Measurements from ENCODE around the gene ANKRD18A.
"Not testable (repeated sequence)": the region's sequence is repeated elsewhere in the genome, so short reads cannot be mapped to it uniquely, and the experiment has no call there.

ANKRD18A gene

DNA sequence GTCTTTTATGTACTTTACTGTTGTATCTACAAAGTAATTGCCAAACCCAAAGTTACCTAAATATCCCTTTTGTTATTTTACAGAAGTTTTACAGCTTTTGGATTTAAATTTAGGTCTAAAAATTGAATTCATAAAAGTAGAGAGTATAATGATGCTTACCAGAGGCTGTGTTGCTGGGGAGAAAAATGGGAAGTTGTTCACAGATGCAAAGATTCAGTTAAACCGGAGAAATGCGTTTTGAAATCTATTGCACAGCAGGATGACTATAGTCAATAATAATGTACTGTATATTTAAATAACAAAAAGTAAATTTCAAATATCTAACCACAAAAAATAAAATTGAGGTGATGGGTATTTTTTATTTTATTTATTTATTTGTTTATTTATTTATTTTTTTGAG, 2.6 kb upstream of the ANKRD18A start:
- Histone ChIP-seq H3K4me1 (ENCODE audit: control insufficient read depth, insufficient read depth, low read length) (no peaks in the 10 kb centered on the region), H3K4me3 (ENCODE audit: low read depth, low read length) (no peak overlapping the region; the same call in 1 of the 2 replicates)

GRCh38 chr9:38622288-38622674, 1.9 kb upstream of the ANKRD18A start:
- Histone ChIP-seq H3K27ac (ENCODE audit: low read depth, low read length) (no peak overlapping the region), H3K9me3 (ENCODE audit: control insufficient read depth, insufficient read depth, low read depth, low read length) (peaks cover 7% of the 10 kb centered on the region; the same call in 1 of the 2 replicates), H3K36me3 (ENCODE audit: control insufficient read depth, insufficient read depth, low read length) (no peaks in the 10 kb centered on the region), H3K4me1 (ENCODE audit: control insufficient read depth, insufficient read depth, low read length) (no peaks in the 10 kb centered on the region), H3K9ac (ENCODE audit: low read length) (no peak overlapping the region), H3K4me3 (ENCODE audit: low read depth, low read length) (peak overlapping the region; percentile 65), H3K27me3 (ENCODE audit: control insufficient read depth, insufficient read depth, low read length) (peaks cover 32% of the 10 kb centered on the region)

More for the DNA sequence above, 2.6 kb upstream of the ANKRD18A start:
- peaks cover 7% of the 10 kb centered on the region; the same call in 1 of the 2 replicates for H3K9me3 ChIP-seq (ENCODE audit: control insufficient read depth, insufficient read depth, low read depth, low read length)
- H3K36me3 ChIP-seq (ENCODE audit: control insufficient read depth, insufficient read depth, low read length) = no peaks in the 10 kb centered on the region
- no peak overlapping the region for H3K27ac ChIP-seq (ENCODE audit: low read depth, low read length)
- peaks cover 32% of the 10 kb centered on the region for H3K27me3 ChIP-seq (ENCODE audit: control insufficient read depth, insufficient read depth, low read length)
- H3K9ac ChIP-seq (ENCODE audit: low read length) = no peak overlapping the region

DNA sequence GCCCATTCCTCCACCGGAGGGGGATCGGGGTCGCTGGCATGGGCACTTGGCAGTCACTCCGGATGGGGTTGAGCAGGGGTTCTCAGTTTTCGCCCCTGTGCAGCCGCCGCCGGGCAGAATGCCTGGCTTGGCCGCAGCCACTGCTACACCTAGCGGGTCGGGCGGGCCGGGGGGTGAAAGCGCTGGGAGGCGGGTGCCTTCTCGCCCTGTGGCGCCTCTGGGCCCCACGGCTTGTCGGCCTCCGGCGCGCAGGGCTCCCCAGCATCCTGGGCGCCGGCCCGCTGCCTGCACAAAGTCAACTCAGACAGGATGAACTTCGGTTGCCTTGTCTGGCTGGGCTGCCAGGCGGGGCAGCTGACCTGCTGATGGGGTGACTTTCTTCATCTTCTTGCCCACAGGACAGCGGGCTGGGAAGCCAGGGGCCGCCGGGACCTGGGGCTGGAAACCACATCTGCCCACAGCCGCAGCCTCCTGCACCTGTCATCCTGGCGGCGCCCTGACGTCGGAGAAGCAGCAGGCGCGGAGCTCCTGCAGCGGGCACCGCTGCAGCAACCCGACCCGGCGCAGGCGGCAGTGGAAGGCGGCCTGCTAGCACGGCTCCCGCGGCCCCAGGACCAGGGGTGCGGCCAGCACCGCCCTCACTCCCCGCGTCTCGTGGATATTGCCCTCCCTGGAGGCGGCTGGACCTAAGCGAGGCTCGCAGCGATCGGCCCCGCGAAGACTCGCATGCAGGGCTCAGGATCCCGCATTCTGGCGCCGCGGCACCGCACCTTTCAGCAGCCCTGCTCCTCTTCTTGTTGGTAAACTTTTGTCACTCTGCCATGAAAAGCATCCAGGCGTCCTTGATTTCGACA, 1.3 kb upstream of the ANKRD18A start:
- H3K9me3 ChIP-seq (ENCODE audit: control insufficient read depth, insufficient read depth, low read depth, low read length) = peaks cover 7% of the 10 kb centered on the region; the same call in 1 of the 2 replicates
- H3K4me3 ChIP-seq (ENCODE audit: low read depth, low read length) = peak overlapping the region; percentile 65
- peaks cover 32% of the 10 kb centered on the region for H3K27me3 ChIP-seq (ENCODE audit: control insufficient read depth, insufficient read depth, low read length)
- H3K9ac ChIP-seq (ENCODE audit: low read length) = no peak overlapping the region
- H3K36me3 ChIP-seq (ENCODE audit: control insufficient read depth, insufficient read depth, low read length) = no peaks in the 10 kb centered on the region
- H3K27ac ChIP-seq (ENCODE audit: low read depth, low read length) = no peak overlapping the region
- no peaks in the 10 kb centered on the region for H3K4me1 ChIP-seq (ENCODE audit: control insufficient read depth, insufficient read depth, low read length)

GRCh38 chr9:38619556-38620447, 594 bp downstream of the ANKRD18A start:
- H3K9ac ChIP-seq (ENCODE audit: low read length) = peak overlapping the region; percentile 73
- H3K9me3 ChIP-seq (ENCODE audit: control insufficient read depth, insufficient read depth, low read depth, low read length) = peaks cover 7% of the 10 kb centered on the region; the same call in 1 of the 2 replicates
- peaks cover 32% of the 10 kb centered on the region for H3K27me3 ChIP-seq (ENCODE audit: control insufficient read depth, insufficient read depth, low read length)
- peak overlapping the region; percentile 65 for H3K4me3 ChIP-seq (ENCODE audit: low read depth, low read length)
- H3K4me1 ChIP-seq (ENCODE audit: control insufficient read depth, insufficient read depth, low read length) = no peaks in the 10 kb centered on the region
- no peaks in the 10 kb centered on the region for H3K36me3 ChIP-seq (ENCODE audit: control insufficient read depth, insufficient read depth, low read length)
- no peak overlapping the region for H3K27ac ChIP-seq (ENCODE audit: low read depth, low read length)

- not testable (repeated sequence) for H3K4me1 ChIP-seq (ENCODE audit: control insufficient read depth, insufficient read depth, low read length); H3K9ac ChIP-seq (ENCODE audit: low read length); H3K4me3 ChIP-seq (ENCODE audit: low read depth, low read length); H3K9me3 ChIP-seq (ENCODE audit: control insufficient read depth, insufficient read depth, low read depth, low read length); H3K27me3 ChIP-seq (ENCODE audit: control insufficient read depth, insufficient read depth, low read length); H3K36me3 ChIP-seq (ENCODE audit: control insufficient read depth, insufficient read depth, low read length); H3K27ac ChIP-seq (ENCODE audit: low read depth, low read length)
These were observed 22.2 kb downstream of the ANKRD18A start for GRCh38 chr9:38598029-38598745.

DNA sequence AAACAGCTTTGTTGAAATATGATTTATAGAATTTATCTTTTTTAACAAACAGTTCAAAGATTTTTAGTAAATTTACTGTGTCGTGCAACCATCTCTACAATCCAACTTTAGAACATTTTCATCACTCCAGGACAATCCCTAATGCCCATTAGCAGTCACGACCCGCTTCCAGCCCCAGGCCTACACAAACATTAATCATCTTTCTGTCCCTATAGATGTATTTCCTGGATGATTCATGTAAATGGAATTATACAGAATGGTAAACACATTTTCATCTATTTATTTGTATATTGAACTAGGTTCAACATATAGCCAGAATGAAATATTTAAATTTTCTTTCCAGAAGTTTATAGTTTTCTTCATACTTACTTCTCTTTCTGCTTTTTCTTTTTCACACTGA, 25.3 kb downstream of the ANKRD18A start:
- not testable (repeated sequence) for H3K27ac ChIP-seq (ENCODE audit: low read depth, low read length); H3K9me3 ChIP-seq (ENCODE audit: control insufficient read depth, insufficient read depth, low read depth, low read length); H3K27me3 ChIP-seq (ENCODE audit: control insufficient read depth, insufficient read depth, low read length); H3K4me3 ChIP-seq (ENCODE audit: low read depth, low read length); H3K4me1 ChIP-seq (ENCODE audit: control insufficient read depth, insufficient read depth, low read length); H3K36me3 ChIP-seq (ENCODE audit: control insufficient read depth, insufficient read depth, low read length); H3K9ac ChIP-seq (ENCODE audit: low read length)

DNA sequence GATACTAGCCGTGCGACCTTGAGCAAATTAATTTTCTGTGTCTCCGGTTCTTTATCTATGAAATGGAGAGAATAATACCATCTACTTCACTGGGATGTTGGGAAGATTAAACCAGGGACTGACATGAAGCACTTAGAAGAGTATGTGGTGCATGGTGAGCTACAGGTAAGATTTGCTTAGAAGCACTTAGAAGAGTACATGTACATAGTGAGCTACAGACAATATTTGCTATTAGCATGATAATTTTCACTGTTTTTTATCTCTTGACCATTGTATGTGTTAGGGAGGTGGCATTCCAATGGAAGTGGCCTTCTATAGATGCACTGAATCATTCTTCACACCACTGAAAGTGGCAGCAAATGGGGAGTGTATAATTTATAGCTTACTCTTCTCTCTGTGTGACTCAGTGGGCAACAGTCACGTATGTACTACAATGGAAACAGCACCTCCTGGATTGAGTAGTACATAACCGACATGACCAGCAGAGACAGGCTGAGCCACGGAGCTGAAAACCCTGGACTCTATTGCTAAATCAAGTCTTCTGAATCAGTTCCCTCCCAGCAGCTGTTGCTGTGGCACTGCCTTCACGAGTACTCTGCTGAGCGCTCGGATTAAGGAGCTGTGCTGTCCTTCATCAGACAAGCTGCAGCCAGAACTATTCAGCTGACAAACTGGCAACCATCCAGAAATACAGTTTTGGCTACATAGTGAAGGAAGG, 28.9 kb downstream of the ANKRD18A start:
- H3K36me3 ChIP-seq (ENCODE audit: control insufficient read depth, insufficient read depth, low read length); H3K9me3 ChIP-seq (ENCODE audit: control insufficient read depth, insufficient read depth, low read depth, low read length); H3K4me1 ChIP-seq (ENCODE audit: control insufficient read depth, insufficient read depth, low read length); H3K27ac ChIP-seq (ENCODE audit: low read depth, low read length); H3K4me3 ChIP-seq (ENCODE audit: low read depth, low read length); H3K27me3 ChIP-seq (ENCODE audit: control insufficient read depth, insufficient read depth, low read length); H3K9ac ChIP-seq (ENCODE audit: low read length): not testable (repeated sequence)

GRCh38 chr9:38583765-38584164, 36.6 kb downstream of the ANKRD18A start:
- not testable (repeated sequence) for H3K4me1 ChIP-seq (ENCODE audit: control insufficient read depth, insufficient read depth, low read length); H3K9me3 ChIP-seq (ENCODE audit: control insufficient read depth, insufficient read depth, low read depth, low read length); H3K4me3 ChIP-seq (ENCODE audit: low read depth, low read length); H3K27me3 ChIP-seq (ENCODE audit: control insufficient read depth, insufficient read depth, low read length); H3K9ac ChIP-seq (ENCODE audit: low read length); H3K36me3 ChIP-seq (ENCODE audit: control insufficient read depth, insufficient read depth, low read length); H3K27ac ChIP-seq (ENCODE audit: low read depth, low read length)

DNA sequence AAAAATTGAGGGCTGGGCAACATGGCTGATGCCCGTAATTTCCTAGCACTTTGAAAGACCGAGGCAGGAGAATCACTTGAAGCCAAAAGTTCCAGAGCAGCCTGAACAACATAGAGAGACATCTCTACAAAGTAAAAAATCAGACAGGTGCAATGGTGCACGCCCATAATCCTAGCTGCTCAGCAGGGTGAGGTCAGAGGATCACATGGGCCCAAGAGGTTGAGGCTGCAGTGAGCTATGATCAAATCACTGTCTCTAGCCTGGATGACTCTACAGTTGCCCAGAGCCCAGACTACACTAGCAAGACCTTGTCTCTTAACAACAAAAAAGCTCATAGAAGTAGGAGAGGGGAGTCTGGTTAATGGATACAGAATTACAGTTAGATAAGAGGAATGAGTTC, 40.3 kb downstream of the ANKRD18A start:
- H3K27ac ChIP-seq (ENCODE audit: low read depth, low read length) = not testable (repeated sequence)

GRCh38 chr9:38576181-38576580, 44.2 kb downstream of the ANKRD18A start:
- H3K27me3 ChIP-seq (ENCODE audit: control insufficient read depth, insufficient read depth, low read length); H3K9me3 ChIP-seq (ENCODE audit: control insufficient read depth, insufficient read depth, low read depth, low read length); H3K4me1 ChIP-seq (ENCODE audit: control insufficient read depth, insufficient read depth, low read length); H3K4me3 ChIP-seq (ENCODE audit: low read depth, low read length); H3K9ac ChIP-seq (ENCODE audit: low read length); H3K27ac ChIP-seq (ENCODE audit: low read depth, low read length); H3K36me3 ChIP-seq (ENCODE audit: control insufficient read depth, insufficient read depth, low read length): not testable (repeated sequence)

More for the DNA sequence above, 40.3 kb downstream of the ANKRD18A start:
- not testable (repeated sequence) for H3K36me3 ChIP-seq (ENCODE audit: control insufficient read depth, insufficient read depth, low read length); H3K4me1 ChIP-seq (ENCODE audit: control insufficient read depth, insufficient read depth, low read length); H3K9ac ChIP-seq (ENCODE audit: low read length); H3K4me3 ChIP-seq (ENCODE audit: low read depth, low read length); H3K27me3 ChIP-seq (ENCODE audit: control insufficient read depth, insufficient read depth, low read length); H3K9me3 ChIP-seq (ENCODE audit: control insufficient read depth, insufficient read depth, low read depth, low read length)
